Fibroblast of the aortic adventitia (primary cell): ENCODE data around the gene TSPAN31. TPM values are rescaled to one million over a fixed set of nuclear protein-coding genes. Genes with fewer than 3 reads are reported as not detected.

ENCODE experiments used
- DNase-seq: peaks from one replicate; pipeline ENCODE4 v3.0.0-alpha.2; 2010; ENCODE audit warnings: low read depth
- H3K4me3 ChIP-seq: 2 replicates; pipeline ENCODE4 v1.5.1; 2011; ENCODE audit warnings: low read depth, mild to moderate bottlenecking, control low read depth, low read length, moderate library complexity
- total RNA-seq: library from RNA; depleted of rRNA; stranded (reverse); fragments of >200 nt; gene quantifications from 2 replicates; pipeline ENCODE4 v1.2.3, GENCODE V29; 2012; ENCODE audit warnings: low replicate concordance
- TF ChIP-seq, protein P1 (sequence below): IDR thresholded peaks from 2 replicates; pipeline ENCODE4 v1.5.1; 2011; ENCODE audit warnings: mild to moderate bottlenecking, low read length, control low read depth, inconsistent platforms; ENCODE audit not compliant: insufficient read depth

Gene TSPAN31
- total RNA-seq, 1 donor: 43.9 TPM

GRCh38 chr12:57755194-57755453, 10.3 kb downstream of the TSPAN31 start:
- TF ChIP-seq, protein P1, sequence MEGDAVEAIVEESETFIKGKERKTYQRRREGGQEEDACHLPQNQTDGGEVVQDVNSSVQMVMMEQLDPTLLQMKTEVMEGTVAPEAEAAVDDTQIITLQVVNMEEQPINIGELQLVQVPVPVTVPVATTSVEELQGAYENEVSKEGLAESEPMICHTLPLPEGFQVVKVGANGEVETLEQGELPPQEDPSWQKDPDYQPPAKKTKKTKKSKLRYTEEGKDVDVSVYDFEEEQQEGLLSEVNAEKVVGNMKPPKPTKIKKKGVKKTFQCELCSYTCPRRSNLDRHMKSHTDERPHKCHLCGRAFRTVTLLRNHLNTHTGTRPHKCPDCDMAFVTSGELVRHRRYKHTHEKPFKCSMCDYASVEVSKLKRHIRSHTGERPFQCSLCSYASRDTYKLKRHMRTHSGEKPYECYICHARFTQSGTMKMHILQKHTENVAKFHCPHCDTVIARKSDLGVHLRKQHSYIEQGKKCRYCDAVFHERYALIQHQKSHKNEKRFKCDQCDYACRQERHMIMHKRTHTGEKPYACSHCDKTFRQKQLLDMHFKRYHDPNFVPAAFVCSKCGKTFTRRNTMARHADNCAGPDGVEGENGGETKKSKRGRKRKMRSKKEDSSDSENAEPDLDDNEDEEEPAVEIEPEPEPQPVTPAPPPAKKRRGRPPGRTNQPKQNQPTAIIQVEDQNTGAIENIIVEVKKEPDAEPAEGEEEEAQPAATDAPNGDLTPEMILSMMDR: no peak
- peak overlapping the region; percentile 65 for H3K4me3 ChIP-seq
- no peak for DNase-seq

DNA sequence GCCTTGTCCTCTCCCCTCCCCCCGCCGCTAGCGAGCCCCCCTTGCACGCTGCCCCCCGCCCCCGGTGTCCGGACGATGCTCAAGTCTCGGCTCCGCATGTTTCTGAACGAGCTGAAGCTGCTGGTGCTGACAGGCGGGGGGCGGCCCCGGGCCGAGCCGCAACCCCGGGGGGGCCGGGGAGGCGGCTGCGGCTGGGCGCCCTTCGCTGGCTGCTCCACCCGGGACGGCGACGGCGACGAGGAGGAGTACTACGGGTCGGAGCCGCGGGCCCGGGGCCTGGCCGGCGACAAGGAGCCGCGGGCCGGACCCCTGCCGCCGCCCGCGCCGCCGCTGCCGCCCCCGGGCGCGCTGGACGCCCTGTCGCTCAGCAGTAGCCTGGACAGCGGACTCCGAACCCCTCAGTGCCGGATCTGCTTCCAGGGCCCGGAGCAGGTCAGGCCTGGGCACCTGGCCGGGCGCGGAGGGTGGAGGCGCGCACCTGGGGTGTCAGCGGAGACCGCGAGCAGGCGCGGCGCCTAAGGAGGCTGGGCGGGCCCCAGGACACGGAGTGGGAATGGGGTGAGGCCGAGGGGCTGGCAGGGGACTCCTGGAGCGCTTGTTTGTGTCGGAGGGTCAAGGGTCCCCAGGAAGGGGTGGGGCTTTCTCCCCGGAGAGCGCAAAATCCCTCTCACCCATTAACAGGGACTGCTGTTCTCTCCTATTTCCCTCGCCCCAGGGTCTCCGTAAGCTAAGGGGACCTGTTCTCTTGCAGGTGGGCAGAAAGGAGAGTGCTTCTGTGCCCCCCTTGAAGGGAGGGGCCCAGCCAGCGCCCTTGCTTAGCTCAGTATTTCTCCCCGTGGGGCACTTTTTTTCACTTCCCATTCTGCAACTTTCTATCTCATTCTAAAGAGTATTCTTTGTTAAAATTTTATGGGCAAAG, 10.9 kb downstream of the TSPAN31 start:
- peak overlapping the region; percentile 65 for H3K4me3 ChIP-seq
- TF ChIP-seq, protein P1: no peak
- no peak for DNase-seq

DNA sequence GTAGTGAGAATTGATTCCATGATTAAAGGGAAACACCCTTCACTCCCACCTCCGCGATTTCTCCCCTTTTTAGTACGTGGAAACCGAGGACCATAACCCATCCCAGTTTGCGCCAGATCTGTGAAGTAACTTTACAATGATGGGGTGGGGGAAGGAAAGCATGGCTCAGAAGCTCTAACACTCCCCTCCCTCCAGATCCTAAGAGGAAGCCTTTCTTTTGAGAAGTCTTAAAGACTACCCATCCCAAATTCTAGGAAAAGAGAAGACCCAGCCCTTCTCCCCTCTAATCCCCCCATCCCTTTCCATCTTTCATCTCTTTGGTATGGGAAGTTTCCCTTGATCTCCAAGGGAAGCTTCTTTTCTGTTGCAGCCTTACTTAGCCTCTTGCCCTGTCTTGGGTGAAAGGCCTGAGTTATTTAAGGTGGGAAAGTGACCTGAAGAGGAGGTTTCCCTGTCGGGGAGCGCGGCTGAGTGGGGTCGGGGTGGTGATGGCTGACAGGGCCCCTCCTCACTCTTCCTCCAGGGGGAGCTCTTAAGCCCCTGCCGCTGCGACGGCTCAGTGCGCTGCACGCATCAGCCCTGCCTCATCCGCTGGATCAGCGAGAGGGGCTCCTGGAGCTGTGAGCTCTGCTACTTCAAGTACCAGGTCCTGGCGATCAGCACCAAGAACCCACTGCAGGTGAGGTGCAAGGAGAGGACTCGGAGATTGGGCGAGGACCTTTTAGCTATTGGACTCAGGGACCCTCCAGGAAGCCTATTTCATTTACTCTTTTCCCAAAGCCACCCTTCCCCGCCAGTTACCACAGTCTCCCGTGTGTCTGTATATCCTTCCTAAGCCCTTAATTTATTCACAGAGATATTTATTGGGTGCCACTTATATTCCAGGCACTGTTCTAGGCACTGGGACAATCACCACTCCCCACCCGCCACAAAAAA, 11.8 kb downstream of the TSPAN31 start:
- DNase-seq: no peak
- no peak overlapping the region for H3K4me3 ChIP-seq
- TF ChIP-seq, protein P1: peak; percentile 37

- no peak for DNase-seq
- TF ChIP-seq, protein P1: no peak
- H3K4me3 ChIP-seq: no peak overlapping the region
Observed at GRCh38 chr12:57757771-57758170, 12.9 kb downstream of the TSPAN31 start.

GRCh38 chr12:57758552-57759359, 13.9 kb downstream of the TSPAN31 start:
- TF ChIP-seq, protein P1: no peak
- no peak overlapping the region for H3K4me3 ChIP-seq
- no peak for DNase-seq

DNA sequence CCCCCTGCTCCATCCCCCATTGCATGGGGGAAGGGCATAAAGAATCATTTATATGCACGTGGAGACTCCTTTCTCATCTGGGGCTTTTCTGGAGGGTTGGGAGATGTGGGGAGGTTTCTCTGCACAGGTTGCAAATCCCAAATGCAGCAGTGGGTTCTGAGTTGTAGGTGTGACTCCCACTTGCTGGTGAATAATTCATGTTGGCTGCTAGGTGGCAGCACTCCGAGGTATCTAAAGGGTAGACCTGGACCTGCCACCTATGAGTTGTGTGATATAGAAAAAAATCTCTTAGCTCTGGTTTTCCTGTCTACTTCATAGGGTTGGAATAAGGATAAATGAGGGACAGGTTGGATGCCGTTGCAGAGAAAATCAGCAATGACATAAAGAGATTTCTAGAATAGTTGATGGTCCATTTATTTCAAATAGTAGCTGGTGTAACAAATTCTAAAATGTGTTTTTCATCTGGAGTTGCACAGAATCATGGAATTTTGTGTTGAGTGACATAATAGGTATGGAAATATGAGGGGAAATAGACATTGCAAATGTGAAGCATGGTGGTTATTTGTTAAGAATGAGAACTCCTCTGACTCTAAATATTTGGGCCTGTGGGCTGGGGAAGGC, 14.6 kb downstream of the TSPAN31 start:
- H3K4me3 ChIP-seq: no peak overlapping the region
- TF ChIP-seq, protein P1: peak; percentile 50
- DNase-seq: no peak
